ENCODE results near the gene ZNF613.
A peak's percentile ranks its signal among the peaks of the same experiment; 100 is the strongest.
"Not testable (repeated sequence)": the region's sequence is repeated elsewhere in the genome, so short reads cannot be mapped to it uniquely, and the experiment has no call there.

The ZNF613 gene

DNA sequence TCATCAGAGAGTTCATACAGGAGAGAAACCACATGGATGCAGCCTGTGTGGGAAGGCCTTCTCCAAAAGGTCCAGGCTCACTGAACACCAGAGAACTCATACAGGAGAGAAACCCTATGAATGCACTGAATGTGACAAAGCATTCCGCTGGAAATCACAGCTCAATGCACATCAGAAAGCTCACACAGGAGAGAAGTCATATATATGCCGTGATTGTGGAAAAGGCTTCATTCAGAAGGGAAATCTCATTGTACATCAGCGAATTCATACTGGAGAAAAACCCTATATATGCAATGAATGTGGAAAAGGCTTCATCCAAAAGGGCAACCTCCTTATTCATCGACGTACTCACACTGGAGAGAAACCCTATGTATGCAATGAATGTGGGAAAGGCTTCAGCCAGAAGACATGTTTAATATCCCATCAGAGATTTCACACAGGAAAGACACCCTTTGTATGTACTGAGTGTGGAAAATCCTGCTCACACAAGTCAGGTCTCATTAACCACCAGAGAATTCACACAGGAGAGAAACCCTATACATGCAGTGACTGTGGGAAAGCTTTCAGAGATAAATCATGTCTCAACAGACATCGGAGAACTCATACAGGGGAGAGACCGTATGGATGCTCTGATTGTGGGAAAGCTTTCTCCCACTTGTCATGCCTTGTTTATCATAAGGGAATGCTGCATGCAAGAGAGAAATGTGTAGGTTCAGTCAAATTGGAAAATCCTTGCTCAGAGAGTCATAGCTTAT is 17.7 kb downstream of the ZNF613 start:
- no peak for DNase-seq

DNA sequence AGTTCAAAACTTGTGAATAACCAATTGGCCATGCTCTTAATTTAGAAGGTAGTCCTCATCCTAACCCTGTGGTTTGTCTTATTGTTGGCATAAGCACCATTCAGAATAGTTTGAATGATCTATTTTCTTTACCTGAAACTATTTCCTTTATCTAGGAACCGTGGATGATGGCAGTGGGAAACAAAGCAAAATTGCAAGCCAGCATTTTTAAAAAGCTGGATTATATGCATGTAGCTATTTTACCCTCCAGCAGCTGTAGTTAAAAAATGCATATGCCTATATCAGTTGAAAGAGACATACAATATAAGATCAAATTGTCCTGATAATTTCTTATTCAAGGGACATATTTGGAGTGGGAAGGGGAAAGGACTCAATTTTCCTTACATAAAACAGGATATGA is 19.3 kb downstream of the ZNF613 start:
- no peak for DNase-seq

DNA sequence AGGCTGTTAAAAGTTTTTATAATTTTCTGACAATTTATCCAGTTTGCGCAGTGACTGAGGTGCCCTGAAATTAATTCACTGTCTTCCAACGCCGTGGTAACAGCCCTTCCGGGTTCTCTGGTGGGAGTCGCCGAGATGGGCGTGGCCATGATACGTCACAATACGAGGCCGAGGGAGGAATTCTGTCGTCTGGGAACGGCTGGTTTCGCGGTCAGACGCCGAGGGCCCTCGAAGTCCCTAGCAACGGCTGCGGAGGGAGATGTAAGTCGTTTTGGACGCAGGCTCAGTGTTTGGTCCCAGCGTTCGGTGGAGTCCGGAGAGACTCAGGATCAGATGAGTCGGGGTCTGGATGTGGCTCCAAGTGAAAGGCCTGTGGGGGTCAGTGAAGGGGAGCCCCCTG is 21.7 kb downstream of the ZNF613 start:
- no peak for DNase-seq

DNA sequence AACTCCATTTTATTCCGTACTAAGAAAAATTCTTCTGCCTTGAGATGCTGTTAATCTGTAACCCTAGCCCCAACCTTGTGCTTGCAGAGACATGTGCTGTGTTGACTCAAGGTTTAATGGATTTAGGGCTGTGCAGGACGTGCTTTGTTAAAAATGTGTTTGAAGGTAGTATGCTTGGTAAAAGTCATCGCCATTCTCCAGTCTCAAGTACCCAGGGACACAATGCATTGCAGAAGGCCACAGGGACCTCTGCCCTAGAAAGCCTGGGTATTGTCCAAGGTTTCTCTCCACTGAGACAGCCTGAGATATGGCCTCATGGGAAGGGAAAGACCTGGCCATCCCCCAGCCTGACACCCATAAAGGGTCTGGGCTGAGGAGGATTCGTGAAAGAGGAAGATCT is 30.6 kb downstream of the ZNF613 start:
- DNase-seq: not testable (repeated sequence)

DNA sequence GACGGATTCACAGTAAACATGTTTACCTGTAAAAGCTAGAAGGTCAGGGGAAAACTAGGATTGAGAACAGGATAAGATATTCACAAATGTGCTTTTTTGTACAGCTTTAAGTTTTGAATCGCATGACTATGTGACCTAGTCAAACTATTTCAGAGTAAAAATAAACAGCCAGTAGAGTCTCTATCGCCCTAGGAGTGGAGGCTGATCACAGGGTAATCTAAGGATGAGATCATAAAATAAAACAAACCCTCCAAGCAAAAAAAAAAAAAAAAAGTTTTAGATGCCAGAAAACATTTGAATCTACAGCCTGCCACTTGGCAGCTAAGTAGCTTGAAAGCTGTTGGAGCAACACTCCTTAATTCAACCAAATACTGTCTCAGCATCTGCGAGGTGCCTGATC is 32.5 kb downstream of the ZNF613 start:
- no peak for DNase-seq

DNA sequence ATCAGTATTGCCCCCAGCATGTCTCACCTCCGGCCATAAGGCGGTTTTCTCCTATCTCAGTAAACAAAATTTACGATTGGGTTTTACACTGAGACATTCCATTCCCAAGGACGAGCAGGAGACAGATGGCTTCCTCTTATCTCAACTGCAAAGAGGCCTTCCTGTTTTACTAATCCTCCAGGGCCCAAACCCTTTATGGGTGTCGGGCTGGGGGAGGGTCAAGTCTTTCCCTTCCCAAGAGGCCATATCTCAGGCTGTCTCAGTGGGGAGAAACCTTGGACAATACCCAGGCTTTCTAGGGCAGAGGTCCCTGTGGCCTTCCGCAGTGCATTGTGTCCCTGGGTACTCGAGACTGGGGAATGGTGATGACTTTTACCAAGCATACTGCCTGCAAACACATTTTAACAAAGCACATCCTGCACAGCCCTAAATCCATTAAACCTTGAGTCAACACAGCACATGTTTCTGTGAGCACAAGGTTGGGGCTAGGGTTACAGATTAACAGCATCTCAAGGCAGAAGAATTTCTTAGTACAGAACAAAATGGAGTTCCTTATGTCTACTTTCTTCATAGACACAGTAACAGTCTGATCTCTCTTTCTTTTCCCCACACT is 33.5 kb downstream of the ZNF613 start:
- not testable (repeated sequence) for DNase-seq

DNA sequence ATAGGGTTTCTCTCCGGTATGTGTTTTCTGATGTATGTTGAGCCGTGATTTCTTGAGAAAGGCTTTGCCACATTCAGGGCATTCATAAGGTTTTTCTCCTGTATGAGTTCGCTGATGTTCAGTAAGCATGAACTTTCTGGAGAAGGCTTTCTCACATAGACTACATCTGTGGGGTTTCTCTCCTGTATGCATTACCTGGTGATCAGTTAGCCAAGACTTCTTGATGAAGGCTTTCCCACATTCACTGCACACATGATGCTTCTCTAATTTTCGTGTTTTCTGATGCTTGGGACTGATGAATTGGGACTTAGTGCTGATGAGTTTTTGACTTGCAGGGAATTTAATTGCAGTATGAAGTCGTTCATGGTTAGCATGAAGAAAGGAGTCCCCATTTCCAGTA is 38.3 kb downstream of the ZNF613 start:
- DNase-seq: no peak

DNA sequence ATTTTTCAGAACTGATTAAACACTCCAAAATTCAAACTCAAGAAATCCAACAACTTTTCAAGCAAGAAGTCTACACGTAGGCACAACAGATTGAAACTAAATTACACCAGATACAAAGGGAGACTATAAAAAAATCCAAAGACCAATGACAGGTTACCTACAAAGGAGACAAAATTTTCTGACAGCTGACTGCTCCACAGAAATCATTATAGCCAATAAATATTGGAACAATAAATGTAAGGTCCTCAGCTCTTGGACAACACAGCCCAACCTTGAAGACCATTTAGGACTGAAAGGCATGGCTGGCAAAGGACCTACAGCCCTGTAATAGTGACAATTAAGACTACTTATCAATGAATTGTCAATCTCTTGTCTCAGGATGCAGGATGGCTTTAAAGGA is 43.4 kb downstream of the ZNF613 start:
- DNase-seq: no peak

DNA sequence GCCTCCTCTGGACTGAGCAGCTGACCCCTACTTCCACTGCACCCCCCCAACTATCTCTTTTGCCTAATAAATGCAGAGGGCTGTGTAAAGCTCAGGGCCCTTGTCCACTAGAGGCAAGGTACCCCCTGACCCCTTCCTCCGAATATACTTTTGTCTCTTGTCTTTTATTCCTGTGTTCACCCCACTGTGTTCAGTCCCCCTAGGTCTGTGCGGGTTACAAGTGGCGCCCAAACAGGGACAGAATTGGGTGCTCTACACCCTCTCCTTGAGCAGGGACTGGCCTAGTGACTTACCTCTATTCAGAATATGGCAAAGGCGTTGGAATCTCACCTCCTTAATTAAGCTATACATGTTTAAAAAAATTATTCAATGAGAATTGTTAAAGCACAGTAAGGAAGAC is 44.4 kb downstream of the ZNF613 start:
- DNase-seq: no peak

DNA sequence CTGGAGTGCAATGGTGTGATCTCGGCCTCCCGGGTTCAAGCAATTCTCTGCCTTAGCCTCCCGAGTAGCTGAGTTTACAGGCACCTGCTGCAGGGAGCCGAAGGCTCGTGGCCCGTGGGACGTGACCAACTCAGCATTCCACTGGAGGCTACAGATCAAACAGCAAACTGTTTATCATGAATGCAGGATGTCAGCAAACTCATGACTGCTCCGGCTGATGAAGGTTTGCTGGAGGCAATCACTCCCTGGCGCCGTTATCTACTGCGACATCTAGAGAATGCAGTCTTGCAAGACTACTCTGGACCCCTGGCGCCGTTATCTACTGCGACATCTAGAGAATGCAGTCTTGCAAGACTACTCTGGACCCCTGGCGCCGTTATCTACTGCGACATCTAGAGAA is 48.5 kb downstream of the ZNF613 start:
- DNase-seq: not testable (repeated sequence)

DNA sequence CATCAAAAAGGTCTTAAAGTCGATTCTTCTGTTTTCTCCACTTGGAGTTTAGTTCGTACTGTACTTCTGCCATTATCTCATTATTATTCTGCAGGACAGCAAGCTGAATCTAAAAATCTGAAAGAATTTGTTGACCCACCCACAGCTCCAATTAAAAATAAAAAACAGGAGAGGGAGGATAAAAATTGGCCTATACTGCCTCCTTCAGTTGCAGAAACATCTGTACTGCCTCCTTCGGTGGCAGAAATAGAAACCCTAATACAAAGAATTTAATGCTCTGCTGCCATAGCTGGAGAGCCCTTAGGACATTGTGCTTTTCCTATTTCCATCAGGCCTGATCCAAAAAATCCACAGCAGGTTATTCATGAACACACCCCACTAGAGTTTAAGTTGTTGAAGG is 49.6 kb downstream of the ZNF613 start:
- no peak for DNase-seq

DNA sequence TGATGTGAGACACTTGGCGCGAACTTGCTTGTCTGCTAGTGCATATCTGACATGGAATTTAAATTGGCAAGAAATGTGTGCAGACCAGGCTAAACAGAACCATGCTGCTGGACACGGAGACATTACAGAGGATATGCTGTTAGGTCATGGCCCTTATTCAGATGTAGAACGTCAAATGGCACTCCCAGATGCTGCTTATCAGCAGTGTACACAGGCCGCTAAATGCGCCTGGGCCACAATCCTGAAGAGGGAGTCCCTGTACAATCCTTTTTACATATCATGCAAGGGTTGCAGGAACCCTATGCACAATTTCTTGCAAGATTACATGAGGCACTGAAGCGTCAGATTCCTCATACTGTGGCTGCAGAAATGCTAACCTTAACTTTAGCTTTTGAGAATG is 50.1 kb downstream of the ZNF613 start:
- no peak for DNase-seq

DNA sequence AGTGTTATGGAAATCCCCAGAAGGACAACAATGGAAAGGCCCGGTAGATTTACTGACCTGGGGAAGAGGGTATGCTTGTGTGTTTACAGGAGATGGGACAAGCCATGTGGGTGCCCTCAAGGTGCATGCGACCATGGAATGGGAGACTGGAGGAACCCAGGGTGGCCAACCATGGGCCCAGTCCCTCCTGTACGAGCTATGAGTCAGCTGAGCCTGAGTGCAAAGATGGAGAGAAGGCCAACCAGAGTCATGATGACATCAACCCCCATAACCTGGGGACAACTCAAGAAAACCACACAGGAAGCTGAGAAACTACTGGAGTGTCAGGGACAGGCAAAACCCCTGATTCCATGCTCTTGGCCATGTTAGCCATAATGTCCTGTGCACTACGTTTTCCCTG is 51.6 kb downstream of the ZNF613 start:
- no peak for DNase-seq

DNA sequence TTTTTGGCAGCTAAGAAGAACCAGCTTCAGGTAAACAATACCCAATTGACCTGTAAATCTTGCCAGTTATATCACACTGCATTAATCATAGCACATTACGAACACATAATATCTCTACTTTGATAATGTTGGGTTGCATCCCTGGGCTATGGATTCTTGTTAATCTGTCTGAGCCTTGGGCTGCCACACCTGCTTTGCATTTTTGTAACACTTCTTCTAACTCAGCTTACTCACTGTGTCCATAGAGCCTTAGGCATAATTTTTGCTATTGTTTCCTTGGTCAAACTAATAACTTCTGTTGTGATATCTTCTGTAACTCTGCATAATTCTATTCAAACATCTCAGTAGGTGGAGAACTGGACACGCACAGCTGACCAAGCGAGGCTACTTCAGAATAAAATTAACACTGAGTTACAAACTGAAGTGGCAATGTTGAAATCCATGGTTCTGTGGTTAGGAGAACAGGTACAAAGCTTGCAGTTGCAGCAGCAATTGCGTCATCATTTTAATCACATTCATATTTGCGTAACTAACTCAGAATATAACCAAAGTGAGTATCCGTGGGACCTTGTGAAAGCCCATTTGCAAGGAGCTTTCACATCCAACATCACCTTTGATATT is 53.0 kb downstream of the ZNF613 start:
- no peak for DNase-seq

DNA sequence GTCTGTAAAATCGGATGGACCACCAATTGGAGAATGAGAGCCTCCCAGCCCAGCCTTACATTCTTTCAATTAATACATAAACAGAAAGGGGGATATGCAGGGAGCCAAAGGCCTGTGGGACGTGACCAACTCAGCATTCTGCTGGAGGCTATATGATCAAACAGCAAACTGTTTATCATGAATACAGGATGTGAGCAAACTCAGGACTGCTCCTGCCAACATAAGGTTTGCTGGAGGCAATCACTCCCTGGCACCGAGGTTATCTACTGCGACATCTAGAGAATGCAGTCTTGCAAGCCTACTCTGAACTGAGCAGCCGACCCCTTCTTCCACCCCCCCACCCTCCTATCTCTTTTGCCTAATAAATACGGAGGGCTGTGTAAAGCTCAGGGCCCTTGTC is 53.7 kb downstream of the ZNF613 start:
- DNase-seq: not testable (repeated sequence)

DNA sequence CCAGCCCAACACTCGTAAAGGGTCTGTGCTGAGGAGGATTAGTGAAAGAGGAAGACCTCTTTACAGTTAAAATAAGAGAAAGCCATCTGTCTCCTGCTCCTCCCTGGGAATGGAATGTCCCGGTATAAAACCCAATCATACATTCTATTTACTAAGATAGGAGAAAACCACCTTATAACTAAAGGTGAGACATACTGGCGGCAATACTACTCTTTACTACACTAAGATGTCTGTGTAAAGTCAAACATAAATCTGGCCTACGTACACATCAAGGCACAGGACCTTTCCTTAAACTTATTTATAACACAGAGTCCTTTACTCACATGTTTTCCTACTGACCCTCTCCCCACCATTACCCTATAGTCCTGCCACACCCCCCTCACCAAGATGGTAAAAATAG is 56.1 kb downstream of the ZNF613 start:
- no peak for DNase-seq

DNA sequence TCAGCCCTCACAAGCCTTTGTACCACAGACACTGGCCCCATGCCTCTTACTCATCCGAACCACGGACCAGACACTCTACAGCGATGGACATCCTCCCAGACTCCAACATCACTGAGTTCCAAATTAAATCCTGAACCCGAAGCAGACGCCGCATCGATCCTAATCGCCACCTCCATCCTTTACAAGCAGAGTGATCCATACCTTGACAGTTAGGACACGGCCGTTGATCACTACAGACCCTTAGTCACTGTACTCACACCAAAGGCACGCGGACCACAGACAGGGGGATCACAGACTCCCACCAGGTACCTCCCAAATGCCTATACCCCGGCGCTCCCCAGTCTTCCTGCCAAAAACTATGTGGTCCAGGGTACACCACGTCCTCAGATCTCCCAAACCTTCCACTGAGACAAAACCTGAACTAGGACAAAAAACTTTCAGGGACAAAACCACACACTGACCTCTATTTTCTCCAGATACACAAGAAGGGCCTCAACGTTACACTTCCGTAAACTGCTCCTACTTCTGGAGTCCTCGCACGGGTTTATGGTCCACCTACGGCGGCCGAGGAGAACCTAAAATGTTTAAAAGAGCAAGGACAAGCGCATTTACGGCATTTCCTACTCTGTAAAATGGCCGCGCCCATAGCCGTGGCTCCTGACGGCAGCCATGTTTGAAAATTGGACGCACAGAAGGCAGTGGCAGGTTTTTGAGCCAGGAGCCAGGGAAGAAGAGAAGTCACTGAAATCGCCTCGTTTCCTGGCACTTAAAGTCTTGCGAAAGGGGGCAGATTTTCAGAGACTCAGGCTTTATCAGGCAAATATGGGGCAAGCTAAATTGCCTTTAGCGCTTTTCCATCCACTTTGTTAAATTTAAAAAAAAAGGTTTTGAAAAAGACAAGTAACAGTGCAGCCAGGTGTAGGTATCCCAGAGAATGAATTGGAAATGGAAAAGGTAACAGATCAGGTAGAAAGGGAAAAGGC is 59.3 kb downstream of the ZNF613 start, which contains the start of gene ZNF350:
Gene ZNF350, minus strand, starts transcription at position 532 of the 983 bp plus-strand sequence. CDS start 12,480 bp downstream, outside the sequence.
- DNase-seq: peak; percentile 72 to 73

DNA sequence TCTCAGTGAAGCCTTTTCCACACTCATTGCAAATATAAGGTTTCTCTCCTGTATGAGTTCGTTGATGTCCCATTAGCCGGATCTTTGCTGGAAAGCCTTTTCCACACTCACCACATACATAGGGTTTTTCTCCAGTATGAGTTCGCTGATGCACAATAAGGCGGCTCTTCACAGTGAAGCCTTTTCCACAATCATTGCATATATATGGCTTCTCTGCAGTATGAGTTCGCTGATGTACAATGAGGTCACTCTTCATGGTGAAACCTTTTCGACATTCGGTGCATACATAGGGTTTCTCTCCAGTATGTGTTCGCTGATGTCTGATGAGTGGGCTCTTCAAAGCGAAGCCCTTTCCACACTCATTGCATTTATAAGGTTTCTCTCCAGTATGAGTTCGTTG is 66.2 kb downstream of the ZNF613 start:
- no peak for DNase-seq

DNA sequence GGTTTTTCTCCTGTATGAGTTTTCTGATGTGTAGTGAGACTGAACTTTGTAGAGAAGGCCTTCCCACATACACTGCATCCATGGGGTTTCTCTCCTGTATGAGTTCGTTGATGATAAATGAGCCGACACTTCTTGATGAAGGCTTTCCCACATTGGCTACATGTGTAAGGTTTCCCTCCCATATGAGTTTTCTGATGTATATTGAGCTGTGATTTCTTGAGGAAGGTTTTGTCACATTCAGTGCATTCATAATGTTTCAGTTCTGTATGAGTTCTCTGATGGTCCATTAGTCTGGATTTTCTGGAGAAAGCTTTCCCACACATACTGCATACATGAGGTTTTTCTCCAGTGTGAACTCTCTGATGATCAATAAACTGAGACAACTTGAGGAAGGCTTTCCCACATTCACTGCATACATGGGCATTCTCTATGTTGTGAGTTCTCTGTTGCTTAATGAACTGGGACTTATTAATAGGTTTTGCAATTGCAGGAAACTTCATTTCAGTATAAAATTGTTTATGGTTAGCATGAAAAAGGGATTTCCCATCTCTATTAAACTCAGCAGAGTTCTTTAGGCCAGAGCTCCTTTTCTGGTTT is 66.9 kb downstream of the ZNF613 start:
- DNase-seq: no peak

Data from stimulated activated CD4-positive, alpha-beta T cell treated with anti-CD3 and anti-CD28 coated beads, Interleukin-2, amount 100 ng/mL, for 48 hours (primary cell).